AG09309 (cell line): Measurements from ENCODE around the gene CCDC187.

Source experiments
- DNase-seq: peaks from one replicate; pipeline ENCODE4 v3.0.0-alpha.2; 2010; ENCODE audit warnings: low read depth
- H3K4me3 ChIP-seq: 2 replicates; pipeline ENCODE4 v1.5.1; 2011; ENCODE audit warnings: mild to moderate bottlenecking, low read depth, low read length, moderate library complexity; ENCODE audit not compliant: control insufficient read depth
- TF ChIP-seq, protein P1 (sequence below): IDR thresholded peaks from 2 replicates; pipeline ENCODE4 v1.5.1; 2011; ENCODE audit warnings: mild to moderate bottlenecking, low read depth, low read length, inconsistent platforms; ENCODE audit not compliant: insufficient read depth, control insufficient read depth; ENCODE audit errors: missing control alignments

CCDC187 gene

DNA sequence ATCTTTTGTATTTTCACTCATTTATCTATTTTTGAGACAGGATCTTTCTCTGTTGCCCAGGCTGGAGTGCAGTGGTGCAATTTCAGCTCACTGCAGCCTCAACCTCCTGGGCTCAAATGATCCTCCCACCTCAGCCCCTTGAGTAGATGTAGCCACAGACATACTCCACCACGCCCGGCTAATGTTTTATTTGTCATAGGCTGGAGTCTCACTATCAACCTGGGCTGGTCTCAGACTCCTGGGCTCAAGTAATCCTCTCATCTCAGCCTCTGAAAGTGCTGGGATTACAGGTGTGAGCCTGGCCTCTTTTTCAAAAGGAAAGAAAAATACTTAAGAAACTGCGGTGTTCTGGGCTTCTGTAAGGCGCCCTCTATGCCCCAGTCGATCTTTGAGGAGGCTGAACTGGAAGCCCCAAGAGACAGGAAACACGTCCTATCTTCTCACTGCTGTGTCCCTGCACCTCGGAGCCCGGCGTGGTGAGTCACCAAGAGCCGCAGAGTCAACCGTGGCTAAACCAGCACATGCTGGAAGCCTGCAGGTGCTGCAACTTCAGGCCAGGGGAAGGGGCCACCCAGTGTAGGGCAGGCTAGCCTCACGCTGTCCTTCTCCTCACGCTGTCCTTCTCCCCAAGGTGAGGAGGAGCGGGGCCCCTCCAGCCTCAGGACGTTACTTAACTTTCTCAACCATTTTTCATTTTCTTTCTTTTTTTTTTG is 83.7 kb downstream of the CCDC187 start:
- no peak for DNase-seq

DNA sequence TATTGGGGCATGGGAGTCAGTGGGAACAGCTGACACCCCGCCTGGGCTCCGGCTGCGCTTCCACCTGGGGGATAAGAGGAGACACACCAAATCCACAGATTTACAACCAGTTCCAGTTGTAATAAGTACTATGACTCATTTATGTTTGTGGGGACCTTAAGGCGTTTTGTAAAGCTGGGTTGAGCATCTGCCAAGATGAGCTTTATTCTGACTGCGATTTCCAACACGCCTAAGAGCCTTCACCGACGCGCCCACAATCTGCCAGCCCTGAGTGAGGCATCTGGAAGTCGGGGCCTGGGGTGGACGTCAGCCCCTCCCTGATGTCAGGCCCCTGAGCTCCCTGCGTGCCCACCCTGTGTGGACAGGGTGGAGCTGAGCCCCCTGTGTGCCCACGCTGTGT is 84.6 kb downstream of the CCDC187 start:
- TF ChIP-seq, protein P1, sequence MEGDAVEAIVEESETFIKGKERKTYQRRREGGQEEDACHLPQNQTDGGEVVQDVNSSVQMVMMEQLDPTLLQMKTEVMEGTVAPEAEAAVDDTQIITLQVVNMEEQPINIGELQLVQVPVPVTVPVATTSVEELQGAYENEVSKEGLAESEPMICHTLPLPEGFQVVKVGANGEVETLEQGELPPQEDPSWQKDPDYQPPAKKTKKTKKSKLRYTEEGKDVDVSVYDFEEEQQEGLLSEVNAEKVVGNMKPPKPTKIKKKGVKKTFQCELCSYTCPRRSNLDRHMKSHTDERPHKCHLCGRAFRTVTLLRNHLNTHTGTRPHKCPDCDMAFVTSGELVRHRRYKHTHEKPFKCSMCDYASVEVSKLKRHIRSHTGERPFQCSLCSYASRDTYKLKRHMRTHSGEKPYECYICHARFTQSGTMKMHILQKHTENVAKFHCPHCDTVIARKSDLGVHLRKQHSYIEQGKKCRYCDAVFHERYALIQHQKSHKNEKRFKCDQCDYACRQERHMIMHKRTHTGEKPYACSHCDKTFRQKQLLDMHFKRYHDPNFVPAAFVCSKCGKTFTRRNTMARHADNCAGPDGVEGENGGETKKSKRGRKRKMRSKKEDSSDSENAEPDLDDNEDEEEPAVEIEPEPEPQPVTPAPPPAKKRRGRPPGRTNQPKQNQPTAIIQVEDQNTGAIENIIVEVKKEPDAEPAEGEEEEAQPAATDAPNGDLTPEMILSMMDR: no peak
- no peak overlapping the region for H3K4me3 ChIP-seq
- DNase-seq: peak; percentile 17

More for the DNA sequence above, 83.7 kb downstream of the CCDC187 start:
- H3K4me3 ChIP-seq: no peak overlapping the region
- TF ChIP-seq, protein P1: no peak

DNA sequence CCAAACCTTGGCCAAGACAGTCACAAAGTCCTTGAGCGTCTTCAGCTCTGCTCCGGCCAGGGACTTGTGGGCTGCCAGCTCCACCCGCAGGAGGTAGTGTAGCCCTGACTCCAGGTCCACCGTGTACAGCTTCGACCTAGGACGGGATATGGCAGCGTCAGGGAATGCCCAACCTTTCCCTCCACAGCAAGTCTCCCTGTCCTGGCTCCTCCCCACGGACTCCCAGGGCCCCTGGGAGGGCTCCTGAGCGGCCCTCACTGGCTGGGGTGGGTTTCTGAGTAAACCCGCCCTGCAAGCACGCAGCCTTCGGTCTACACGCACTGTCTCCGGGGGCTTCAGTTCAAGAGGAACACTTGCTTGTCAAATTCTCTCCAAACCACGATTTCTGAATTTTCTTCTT is 85.2 kb downstream of the CCDC187 start:
- TF ChIP-seq, protein P1: no peak
- no peak for DNase-seq
- H3K4me3 ChIP-seq: no peak overlapping the region

DNA sequence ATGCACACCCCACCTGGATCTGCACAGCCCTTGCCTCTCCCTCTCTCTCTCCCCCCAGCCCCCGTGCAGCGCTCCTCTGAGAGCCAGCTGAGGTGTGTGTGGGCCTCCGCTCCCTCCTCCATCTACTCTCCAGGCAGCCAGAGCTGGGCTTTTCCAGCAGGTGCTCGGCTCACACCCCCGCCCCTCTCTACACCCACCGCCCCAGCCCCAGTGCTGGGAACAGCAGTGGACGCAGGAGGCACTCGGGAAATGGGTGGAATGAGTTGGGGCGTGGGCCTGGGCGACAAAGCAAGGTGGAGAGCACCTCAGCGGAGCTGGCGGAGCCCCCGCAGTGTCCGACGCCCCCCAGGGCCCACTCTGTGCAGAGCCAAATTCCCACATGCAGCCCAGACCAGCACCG is 85.6 kb downstream of the CCDC187 start:
- no peak overlapping the region for H3K4me3 ChIP-seq
- DNase-seq: no peak
- TF ChIP-seq, protein P1: no peak

GRCh38 chr9:136216541-136217244 is 87.2 kb downstream of the CCDC187 start:
- no peak for DNase-seq
- H3K4me3 ChIP-seq: no peak overlapping the region
- TF ChIP-seq, protein P1: no peak

DNA sequence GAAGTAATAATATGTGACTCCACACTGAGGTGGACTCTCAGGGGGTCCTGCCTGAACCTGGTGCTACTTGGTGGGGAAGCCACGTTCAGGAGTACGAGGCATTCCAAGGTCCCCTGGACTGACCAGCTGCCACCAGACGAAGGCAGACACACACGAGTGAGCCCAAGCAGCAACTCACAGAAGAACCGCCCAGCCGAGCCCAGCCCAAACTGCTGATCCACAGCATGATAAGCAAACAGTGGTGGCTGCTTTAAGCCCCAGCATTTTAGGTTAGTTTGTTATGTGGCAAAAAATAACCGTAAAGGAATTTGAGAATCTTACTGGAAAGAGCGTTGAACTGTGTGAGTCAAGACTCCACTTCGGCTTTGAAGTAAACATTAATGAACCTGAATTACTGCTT is 90.2 kb downstream of the CCDC187 start:
- TF ChIP-seq, protein P1: no peak
- no peak overlapping the region for H3K4me3 ChIP-seq
- no peak for DNase-seq
